GM12878 (cell line): ENCODE results near the gene PTPRJ. TPM values are rescaled to one million over a fixed set of nuclear protein-coding genes. Genes with fewer than 3 reads are reported as not detected.

Experiments used
- ATAC-seq: fragments of 200-7000 bp; cut with Tn5 transposase; 3 replicates; pipeline ENCODE4 v1.9.1; 2020; ENCODE audit warnings: mild to moderate bottlenecking, moderate library complexity
- BruUV-seq: library from RNA; stranded (reverse); fragments of 400-500 nt; replicated peaks from 2 replicates; lab custom pipeline; 2021; lab: Mats Ljungman, UMichigan
- CTCF ChIA-PET: fragments of 300-600 bp; sonication (Branson Sonifier 250); formaldehyde crosslinking; extraction: SDS; loops from one replicate; lab custom pipeline; 2021; ENCODE audit warnings: inconsistent platforms; lab: Yijun Ruan, JAX
- POLR2A ChIA-PET: fragments of 350-600 bp; formaldehyde crosslinking; extraction: SDS; loops from one replicate; lab custom pipeline; 2021; ENCODE audit warnings: inconsistent platforms; lab: Charles Lee
- RAD21 ChIA-PET: fragments of 300-600 bp; sonication (Branson Sonifier 250); formaldehyde crosslinking; loops from one replicate; lab custom pipeline; 2023; ENCODE audit warnings: antibody characterized with exemption; ENCODE audit not compliant: unreplicated experiment; lab: Charles Lee
- SMC1A ChIA-PET: fragments of 300-600 bp; sonication (Branson Sonifier 250); formaldehyde crosslinking; loops from one replicate; lab custom pipeline; 2023; ENCODE audit not compliant: unreplicated experiment, uncharacterized antibody; lab: Charles Lee
- DNase-seq: peaks from one replicate; pipeline ENCODE4 v3.0.0-alpha.2; 2011; ENCODE audit warnings: low read depth, low spot score
- FAIRE-seq: peaks from 3 replicates; lab custom pipeline; 2011; peaks lifted over from hg19 to GRCh38; lab: Jason Lieb, UNC
- H2AFZ ChIP-seq: 2 replicates; pipeline ENCODE4 v1.6.0; 2011; ENCODE audit warnings: low read depth, low read length, control low read depth; ENCODE audit not compliant: control insufficient read depth
- H3K27ac ChIP-seq: 2 replicates; pipeline ENCODE4 v1.5.1; 2011; ENCODE audit warnings: control low read depth; ENCODE audit not compliant: control insufficient read depth, insufficient read depth
- H3K27me3 ChIP-seq, 2 experiments: replicated peaks in 1 of 2; 2 replicates each; pipeline versions ENCODE4 v1.6.0 to v1.6.1; 2011; ENCODE audit warnings: low read length in 1 of 2; ENCODE audit not compliant: control insufficient read depth in 2 of 2, insufficient read depth in 2 of 2
- H3K36me3 ChIP-seq, 2 experiments: 2 replicates each; pipeline ENCODE4 v1.5.1; 2011; ENCODE audit warnings: low read length in 1 of 2; ENCODE audit not compliant: control insufficient read depth in 2 of 2, insufficient read depth in 2 of 2
- H3K4me1 ChIP-seq: 2 replicates; pipeline ENCODE4 v1.6.1; 2011; ENCODE audit warnings: mild to moderate bottlenecking, low read length, moderate library complexity, mixed read lengths; ENCODE audit not compliant: control insufficient read depth, insufficient read depth
- H3K4me2 ChIP-seq: 2 replicates; pipeline ENCODE4 v1.6.0; 2011; ENCODE audit warnings: control low read depth; ENCODE audit not compliant: control insufficient read depth, insufficient read depth
- H3K4me3 ChIP-seq: fragments of 200-600 bp; sonication (generic); 2 replicates; pipeline ENCODE4 v1.5.1; 2016
- H3K79me2 ChIP-seq: 2 replicates; pipeline ENCODE4 v1.6.0; 2011; ENCODE audit warnings: low read length; ENCODE audit not compliant: control insufficient read depth, insufficient read depth
- H3K9ac ChIP-seq: 2 replicates; pipeline ENCODE4 v1.8.0; 2011; ENCODE audit warnings: low read length, control low read depth, mixed read lengths; ENCODE audit not compliant: control insufficient read depth, insufficient read depth
- H3K9me3 ChIP-seq: replicated peaks from 3 replicates; pipeline ENCODE4 v1.5.1; 2011; ENCODE audit warnings: mild to moderate bottlenecking, low read length; ENCODE audit not compliant: control insufficient read depth, insufficient read depth
- H4K20me1 ChIP-seq: 2 replicates; pipeline ENCODE4 v1.6.0; 2011; ENCODE audit not compliant: control insufficient read depth, insufficient read depth
- ATF2 ChIP-seq: IDR thresholded peaks from 2 replicates; pipeline ENCODE4 v1.6.1; 2012; ENCODE audit warnings: low read length, inconsistent platforms
- BCL3 ChIP-seq: IDR thresholded peaks from 2 replicates; pipeline ENCODE4 v1.6.1; 2011; ENCODE audit warnings: borderline replicate concordance, low read depth, mild to moderate bottlenecking, moderate library complexity, low read length; ENCODE audit not compliant: insufficient read depth, poor library complexity, severe bottlenecking
- BMI1 ChIP-seq: fragments of 450-650 bp; IDR thresholded peaks from 2 replicates; pipeline ENCODE4 v1.6.1; 2016; ENCODE audit warnings: mild to moderate bottlenecking, moderate library complexity, borderline replicate concordance
- CEBPB ChIP-seq, 2 experiments: fragments of 150-350 bp in 1 of 2; IDR thresholded peaks; 2 replicates each; pipeline ENCODE4 v1.6.1; 2012 to 2014; ENCODE audit warnings: low read depth in 2 of 2, low read length in 2 of 2, borderline replicate concordance in 1 of 2, inconsistent platforms in 1 of 2
- FOXM1 ChIP-seq: IDR thresholded peaks from 2 replicates; pipeline ENCODE4 v1.6.1; 2012; ENCODE audit warnings: low read depth, mild to moderate bottlenecking, inconsistent platforms, low read length, moderate library complexity
- HCFC1 ChIP-seq: fragments of 150-350 bp; IDR thresholded peaks from 2 replicates; pipeline ENCODE4 v1.6.1; 2014; ENCODE audit warnings: low read length
- RB1 ChIP-seq: fragments of 450-650 bp; formaldehyde crosslinking; IDR thresholded peaks from 2 replicates; pipeline ENCODE4 v1.6.1; 2017; ENCODE audit warnings: mild to moderate bottlenecking, borderline replicate concordance
- SREBF1 ChIP-seq: IDR thresholded peaks from 2 replicates; pipeline ENCODE4 v1.6.1; 2012; ENCODE audit warnings: mild to moderate bottlenecking, low read length
- ZNF687 ChIP-seq: fragments of 450-650 bp; IDR thresholded peaks from 2 replicates; pipeline ENCODE4 v1.6.1; 2017; ENCODE audit warnings: mild to moderate bottlenecking, moderate library complexity
- WGBS: methylation state at CpG from one replicate; pipeline ENCODE4 v1.1.6; 2016; ENCODE audit warnings: low lambda C conversion rate; ENCODE audit not compliant: insufficient replicate concordance, insufficient coverage; ENCODE audit errors: missing lambda C conversion rate; 5-methylcytosine and 5-hydroxymethylcytosine counted together
- in situ Hi-C: fragments of 300-500 bp; cut with MboI; formaldehyde crosslinking; loops from 9 replicates; pipeline ENCODE4 v1.14.3; 2018; ENCODE audit warnings: mixed read lengths
- intact Hi-C: fragments of 100-400 bp; cut with micrococcal nuclease; formaldehyde crosslinking; loops from one replicate; pipeline ENCODE4 v1.14.2; 2022; ENCODE audit not compliant: unreplicated experiment
- polyA plus RNA-seq, 11 experiments: library from polyadenylated mRNA; depleted of rRNA in 4 of 11; unstranded in 6 of 11; stranded (reverse) in 5 of 11; fragments of >200 nt; fragmentation: Nextera tagmentation in 4 of 11; fragmentation: Illumina TruSeq in 1 of 11; extraction: Ambion mirVana in 4 of 11; extraction: Trizol in 1 of 11; gene quantifications; 1 replicate in 1 of 11; 2 replicates in 10 of 11; pipeline versions ENCODE4 v1.2.1 to v1.2.3, GENCODE V29; 2011 to 2016; ENCODE audit warnings: inconsistent platforms in 2 of 11, missing spikeins in 2 of 11, low read depth in 1 of 11
- total RNA-seq, 4 experiments: library from RNA; depleted of rRNA in 3 of 4; stranded (reverse); fragments of >200 nt in 3 of 4; fragmentation: Illumina TruSeq in 1 of 4; extraction: Trizol in 1 of 4; gene quantifications; 2 replicates each; pipeline versions ENCODE4 v1.2.1 to v1.2.3, GENCODE V29; 2013 to 2021

Gene PTPRJ
- total and polyA plus RNA-seq, 10 of the 15 experiments (the other 5 are each of a cell fraction or from before 2014, with no cell fraction given), result 0.22 to 22.4 (median 7.4) TPM

GRCh38 chr11:48101044-48101733 is 120.8 kb downstream of the PTPRJ start:
- no peak overlapping the region for H3K4me3 ChIP-seq
- H3K4me2 ChIP-seq, result no peak overlapping the region
- no peaks in the 10 kb centered on the region for H3K27me3 ChIP-seq
- WGBS, result 38% methylated on average over 11 of the region's 11 CpGs
- no peak for ATAC-seq
- in situ Hi-C loops, result loop anchor here (10.0 kb wide), 1 partner anchor 166 kb away; no protein-coding TSS in a partner anchor
- no peak for DNase-seq
- intact Hi-C loops, result no loop called here
- RAD21 ChIA-PET, result interaction anchor here (1.2 kb wide), 1 partner anchor 21 kb away, joined by 3 read pairs; no protein-coding TSS in a partner anchor
- H2AFZ ChIP-seq, result no peak overlapping the region
- POLR2A ChIA-PET, result interaction anchor here (0.8 kb wide), 1 partner anchor 9 kb away, joined by 8 read pairs; no protein-coding TSS in a partner anchor
- H3K36me3 ChIP-seq, result no peaks in the 10 kb centered on the region
- peaks cover 27% of the 10 kb centered on the region for H3K4me1 ChIP-seq
- H3K27ac ChIP-seq, result no peak overlapping the region
- no peak for FAIRE-seq
- H3K79me2 ChIP-seq, result peaks cover 2% of the 10 kb centered on the region; the same call in 1 of the 2 replicates
- TF ChIP-seq ZNF687, result no peak
- no peak for TF ChIP-seq CEBPB (IDR thresholded peaks at IDR 0.05; ENCODE audit: borderline replicate concordance in 1 of 2, low read depth in 2 of 2, low read length in 2 of 2)
- TF ChIP-seq RB1, result no peak
- no peak for TF ChIP-seq BCL3
- no peak for TF ChIP-seq FOXM1
- no peak for TF ChIP-seq SREBF1
- TF ChIP-seq ATF2, result no peak
- TF ChIP-seq HCFC1, result no peak
- no peak for TF ChIP-seq BMI1
- CTCF ChIA-PET, result interaction anchor here (1.9 kb wide), 1 partner anchor 167 kb away, joined by 9 read pairs; no protein-coding TSS in a partner anchor
- no peaks in the 10 kb centered on the region; the same call in 1 of the 2 replicates for H4K20me1 ChIP-seq
- SMC1A ChIA-PET, result no interaction called here
- no peaks in the 10 kb centered on the region for H3K9me3 ChIP-seq
- no peak overlapping the region for H3K9ac ChIP-seq
- BruUV-seq, result no TSS peak
